Measurements from ENCODE around the gene KCNE2. TPM values are rescaled to one million over a fixed set of nuclear protein-coding genes. Genes with fewer than 3 reads are reported as not detected.

KCNE2 gene, protein sequence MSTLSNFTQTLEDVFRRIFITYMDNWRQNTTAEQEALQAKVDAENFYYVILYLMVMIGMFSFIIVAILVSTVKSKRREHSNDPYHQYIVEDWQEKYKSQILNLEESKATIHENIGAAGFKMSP
- total RNA-seq (not detected), polyA plus RNA-seq (not detected)

DNA sequence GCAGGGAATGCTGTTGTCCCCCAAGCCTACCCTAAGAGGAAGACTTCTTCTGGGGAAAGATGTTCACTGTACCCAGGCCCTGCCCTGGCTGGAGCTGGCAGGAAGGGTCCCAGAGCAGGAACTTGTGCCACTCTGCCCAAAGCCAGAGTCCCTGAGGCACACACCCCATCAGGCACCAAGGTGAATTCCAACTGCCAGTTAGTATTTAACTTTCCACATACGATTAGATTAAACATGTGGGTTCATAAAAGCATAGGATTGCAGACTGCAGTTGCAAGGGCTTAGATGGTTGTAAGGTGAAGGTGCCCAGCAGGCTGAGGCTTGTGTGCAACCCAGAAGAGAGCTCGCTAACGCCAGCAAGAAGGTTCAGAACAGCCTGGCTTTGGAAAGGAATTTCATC is at the start of gene KCNE2:
Gene KCNE2, plus strand, starts transcription at position 274 of the 400 bp plus-strand sequence. CDS start 6,473 bp downstream, outside the sequence.
- intact Hi-C loops (cut with DNase I): no loop called here
- no peaks in the 10 kb centered on the region for H3K27me3 ChIP-seq
- 28 to 39% methylated on average over 3 of the region's 3 CpGs for WGBS, 2 donors
- no peak within 1 kb of the TSS for H3K27ac ChIP-seq
- TF ChIP-seq, protein P1, sequence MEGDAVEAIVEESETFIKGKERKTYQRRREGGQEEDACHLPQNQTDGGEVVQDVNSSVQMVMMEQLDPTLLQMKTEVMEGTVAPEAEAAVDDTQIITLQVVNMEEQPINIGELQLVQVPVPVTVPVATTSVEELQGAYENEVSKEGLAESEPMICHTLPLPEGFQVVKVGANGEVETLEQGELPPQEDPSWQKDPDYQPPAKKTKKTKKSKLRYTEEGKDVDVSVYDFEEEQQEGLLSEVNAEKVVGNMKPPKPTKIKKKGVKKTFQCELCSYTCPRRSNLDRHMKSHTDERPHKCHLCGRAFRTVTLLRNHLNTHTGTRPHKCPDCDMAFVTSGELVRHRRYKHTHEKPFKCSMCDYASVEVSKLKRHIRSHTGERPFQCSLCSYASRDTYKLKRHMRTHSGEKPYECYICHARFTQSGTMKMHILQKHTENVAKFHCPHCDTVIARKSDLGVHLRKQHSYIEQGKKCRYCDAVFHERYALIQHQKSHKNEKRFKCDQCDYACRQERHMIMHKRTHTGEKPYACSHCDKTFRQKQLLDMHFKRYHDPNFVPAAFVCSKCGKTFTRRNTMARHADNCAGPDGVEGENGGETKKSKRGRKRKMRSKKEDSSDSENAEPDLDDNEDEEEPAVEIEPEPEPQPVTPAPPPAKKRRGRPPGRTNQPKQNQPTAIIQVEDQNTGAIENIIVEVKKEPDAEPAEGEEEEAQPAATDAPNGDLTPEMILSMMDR (IDR thresholded peaks at IDR 0.05): no peak
- ATAC-seq: no peak
- H3K4me3 ChIP-seq: no peak within 1 kb of the TSS
- H3K9me3 ChIP-seq: no peaks in the 10 kb centered on the region
- H3K4me1 ChIP-seq: peaks cover 0 to 6% (median 0%) of the 10 kb centered on the region in 3 donors
- H3K36me3 ChIP-seq: no peaks in the 10 kb centered on the region
- FAIRE-seq: no peak
- DNase-seq: no peak

DNA sequence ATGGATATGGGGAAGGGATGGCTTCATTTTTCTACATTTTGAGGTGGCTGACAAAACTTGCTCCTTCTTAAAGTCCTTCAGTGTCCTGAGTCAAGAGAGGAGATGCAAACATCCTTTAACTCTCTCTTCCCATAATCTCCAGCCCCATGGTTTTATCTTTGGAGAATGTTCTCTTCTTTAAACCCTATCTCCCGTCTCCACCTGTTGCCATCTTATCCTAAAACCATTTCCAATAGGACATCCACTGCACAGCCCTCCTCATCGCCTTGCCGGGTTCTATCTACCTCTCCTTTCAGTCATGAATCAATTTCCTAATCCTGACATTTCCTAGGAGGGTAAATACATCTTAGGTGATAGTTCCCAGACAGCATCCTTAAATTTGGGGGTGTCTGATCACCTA is 44.2 kb upstream of the KCNE2 start:
- H3K27me3 ChIP-seq: no peaks in the 10 kb centered on the region
- TF ChIP-seq, protein P1 (IDR thresholded peaks at IDR 0.05): no peak
- no peak overlapping the region for H3K4me3 ChIP-seq
- ATAC-seq (no peak), FAIRE-seq (no peak), DNase-seq (no peak)
- H3K27ac ChIP-seq: no peak overlapping the region
- no peaks in the 10 kb centered on the region for H3K36me3 ChIP-seq
- intact Hi-C loops (cut with DNase I): no loop called here
- no peaks in the 10 kb centered on the region for H3K4me1 ChIP-seq
- 66 to 81% methylated on average over 3 of the region's 3 CpGs for WGBS, 2 donors
- no peaks in the 10 kb centered on the region for H3K9me3 ChIP-seq

DNA sequence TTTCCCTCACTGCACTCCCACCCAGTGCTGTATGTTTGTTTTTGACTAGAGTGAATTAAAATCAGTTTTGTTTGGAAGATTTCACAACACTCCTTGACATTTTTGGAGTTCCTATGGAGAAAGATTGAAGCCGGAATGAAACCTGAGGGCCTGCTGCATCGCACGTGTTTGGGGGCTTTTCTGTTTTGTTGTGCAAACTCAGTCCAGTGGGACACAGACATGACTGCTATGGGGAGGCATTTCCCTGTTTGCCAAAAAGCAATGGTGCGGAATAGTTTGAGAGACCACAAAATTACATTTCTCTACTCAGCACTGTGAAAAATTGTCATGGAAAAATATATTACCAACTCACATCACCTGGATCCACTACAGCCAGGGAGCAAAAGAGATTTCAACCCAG is 43.8 kb upstream of the KCNE2 start:
- no peak for ATAC-seq
- Histone ChIP-seq H3K9me3 (no peaks in the 10 kb centered on the region), H3K4me3 (no peak overlapping the region), H3K36me3 (no peaks in the 10 kb centered on the region), H3K27me3 (no peaks in the 10 kb centered on the region), H3K4me1 (no peaks in the 10 kb centered on the region), H3K27ac (no peak overlapping the region)
- TF ChIP-seq, protein P1 (IDR thresholded peaks at IDR 0.05): no peak
- no peak for FAIRE-seq
- no peak for DNase-seq
- intact Hi-C loops (cut with DNase I): no loop called here
- WGBS, 2 donors: 63 to 64% methylated on average over 4 of the region's 4 CpGs

DNA sequence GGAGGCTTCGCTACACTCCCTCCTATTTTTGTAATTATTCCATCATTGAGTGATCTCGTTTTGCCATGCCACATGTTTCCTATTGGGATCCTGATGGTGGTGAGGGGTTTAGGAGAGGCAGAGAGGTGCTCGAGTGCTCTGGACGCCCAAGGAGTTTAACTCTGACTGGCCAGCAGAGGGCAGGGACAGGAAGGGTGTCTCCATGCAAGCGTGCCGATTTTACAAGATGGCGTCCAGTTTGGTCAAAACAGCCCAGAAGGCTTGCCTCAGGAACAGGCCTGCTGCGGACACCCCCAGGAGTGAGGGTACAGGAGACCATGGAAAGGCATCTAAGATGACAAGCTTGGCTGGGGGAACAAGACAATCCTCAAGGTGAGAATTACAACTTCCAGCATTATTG is 33.8 kb upstream of the KCNE2 start:
- Histone ChIP-seq H3K27me3 (no peaks in the 10 kb centered on the region), H3K4me1 (no peaks in the 10 kb centered on the region), H3K27ac (no peak overlapping the region), H3K36me3 (no peaks in the 10 kb centered on the region), H3K9me3 (no peaks in the 10 kb centered on the region), H3K4me3 (no peak overlapping the region)
- TF ChIP-seq, protein P1 (IDR thresholded peaks at IDR 0.05): no peak
- DNase-seq (no peak), ATAC-seq (no peak), FAIRE-seq (no peak)
- WGBS, 2 donors: 82 to 87% methylated on average over 8 of the region's 8 CpGs
- intact Hi-C loops (cut with DNase I): no loop called here

DNA sequence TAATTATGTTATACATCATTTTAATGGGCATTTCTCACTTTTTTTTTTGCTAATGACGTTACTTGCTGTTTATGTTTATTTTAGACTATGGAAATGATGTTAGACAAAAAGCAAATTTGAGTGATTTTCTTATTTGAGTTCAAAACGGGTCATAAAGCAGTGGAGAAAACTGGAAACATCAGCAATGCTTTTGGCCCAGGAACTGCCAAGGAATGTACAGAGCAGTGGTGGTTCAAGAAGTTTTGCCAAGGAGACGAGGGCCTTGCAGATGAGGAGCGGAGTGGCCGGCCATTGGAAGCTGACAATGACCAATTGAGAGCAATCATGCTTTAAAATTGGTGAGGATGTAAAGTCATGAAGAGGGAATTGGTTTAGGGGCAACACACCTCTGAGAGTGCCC is 32.1 kb upstream of the KCNE2 start:
- no peak overlapping the region for H3K27ac ChIP-seq
- DNase-seq: no peak
- no peak for ATAC-seq
- no peak for FAIRE-seq
- no peaks in the 10 kb centered on the region for H3K27me3 ChIP-seq
- H3K4me3 ChIP-seq: no peak overlapping the region
- TF ChIP-seq, protein P1 (IDR thresholded peaks at IDR 0.05): no peak
- H3K4me1 ChIP-seq: no peaks in the 10 kb centered on the region
- 61 to 70% methylated on average over 5 of the region's 5 CpGs for WGBS, 2 donors
- H3K36me3 ChIP-seq: no peaks in the 10 kb centered on the region
- intact Hi-C loops (cut with DNase I): no loop called here
- no peaks in the 10 kb centered on the region for H3K9me3 ChIP-seq
